ENCODE data around the gene KMT5B.

The KMT5B gene

GRCh38 chr11:68191661-68192579 is 21.2 kb downstream of the KMT5B start:
- DNase-seq (ENCODE audit: low read depth, low spot score): no peak
- H3K4me3 ChIP-seq (ENCODE audit: low read length): no peak overlapping the region

GRCh38 chr11:68189888-68190287 is 23.2 kb downstream of the KMT5B start:
- no peak for DNase-seq (ENCODE audit: low read depth, low spot score)
- H3K4me3 ChIP-seq (ENCODE audit: low read length): no peak overlapping the region

- no peak for DNase-seq (ENCODE audit: low read depth, low spot score)
- H3K4me3 ChIP-seq (ENCODE audit: low read length): no peak overlapping the region
Observed at GRCh38 chr11:68189082-68189481, 24.0 kb downstream of the KMT5B start.

GRCh38 chr11:68186061-68186460 is 27.0 kb downstream of the KMT5B start:
- no peak for DNase-seq (ENCODE audit: low read depth, low spot score)
- no peak overlapping the region for H3K4me3 ChIP-seq (ENCODE audit: low read length)

- no peak overlapping the region for H3K4me3 ChIP-seq (ENCODE audit: low read length)
- DNase-seq (ENCODE audit: low read depth, low spot score): no peak
Observed at GRCh38 chr11:68181719-68182451, 31.2 kb downstream of the KMT5B start.

GRCh38 chr11:68179847-68180246 is 33.2 kb downstream of the KMT5B start:
- DNase-seq (ENCODE audit: low read depth, low spot score): no peak
- no peak overlapping the region for H3K4me3 ChIP-seq (ENCODE audit: low read length)

GRCh38 chr11:68177877-68178276 is 35.2 kb downstream of the KMT5B start:
- H3K4me3 ChIP-seq (ENCODE audit: low read length): no peak overlapping the region
- DNase-seq (ENCODE audit: low read depth, low spot score): no peak

- DNase-seq (ENCODE audit: low read depth, low spot score): no peak
- no peak overlapping the region for H3K4me3 ChIP-seq (ENCODE audit: low read length)
Observed at GRCh38 chr11:68173926-68174325, 39.2 kb downstream of the KMT5B start.

GRCh38 chr11:68169442-68169841 is 43.7 kb downstream of the KMT5B start:
- H3K4me3 ChIP-seq (ENCODE audit: low read length): no peak overlapping the region
- no peak for DNase-seq (ENCODE audit: low read depth, low spot score)

- DNase-seq (ENCODE audit: low read depth, low spot score): no peak
- H3K4me3 ChIP-seq (ENCODE audit: low read length): no peak overlapping the region
Observed at GRCh38 chr11:68168694-68169093, 44.4 kb downstream of the KMT5B start.

GRCh38 chr11:68167474-68167873 is 45.6 kb downstream of the KMT5B start:
- no peak for DNase-seq (ENCODE audit: low read depth, low spot score)
- H3K4me3 ChIP-seq (ENCODE audit: low read length): no peak overlapping the region

GRCh38 chr11:68166969-68167368 is 46.1 kb downstream of the KMT5B start:
- H3K4me3 ChIP-seq (ENCODE audit: low read length): no peak overlapping the region
- no peak for DNase-seq (ENCODE audit: low read depth, low spot score)

GRCh38 chr11:68165601-68166000 is 47.5 kb downstream of the KMT5B start:
- no peak overlapping the region for H3K4me3 ChIP-seq (ENCODE audit: low read length)
- DNase-seq (ENCODE audit: low read depth, low spot score): no peak

GRCh38 chr11:68164437-68164836 is 48.7 kb downstream of the KMT5B start:
- no peak overlapping the region for H3K4me3 ChIP-seq (ENCODE audit: low read length)
- DNase-seq (ENCODE audit: low read depth, low spot score): no peak

GRCh38 chr11:68163691-68164090 is 49.4 kb downstream of the KMT5B start:
- no peak for DNase-seq (ENCODE audit: low read depth, low spot score)
- no peak overlapping the region for H3K4me3 ChIP-seq (ENCODE audit: low read length)

- H3K4me3 ChIP-seq (ENCODE audit: low read length): no peak overlapping the region
- DNase-seq (ENCODE audit: low read depth, low spot score): no peak
Observed at GRCh38 chr11:68160100-68160695, 52.9 kb downstream of the KMT5B start.

- no peak overlapping the region for H3K4me3 ChIP-seq (ENCODE audit: low read length)
- no peak for DNase-seq (ENCODE audit: low read depth, low spot score)
Observed at GRCh38 chr11:68159665-68160064, 53.4 kb downstream of the KMT5B start.

GRCh38 chr11:68159161-68159560 is 53.9 kb downstream of the KMT5B start:
- H3K4me3 ChIP-seq (ENCODE audit: low read length): no peak overlapping the region
- no peak for DNase-seq (ENCODE audit: low read depth, low spot score)

- DNase-seq (ENCODE audit: low read depth, low spot score): no peak
- H3K4me3 ChIP-seq (ENCODE audit: low read length): no peak overlapping the region
Observed at GRCh38 chr11:68158580-68158979, 54.5 kb downstream of the KMT5B start.

- no peak overlapping the region for H3K4me3 ChIP-seq (ENCODE audit: low read length)
- no peak for DNase-seq (ENCODE audit: low read depth, low spot score)
Observed at GRCh38 chr11:68153742-68154141, 59.4 kb downstream of the KMT5B start.
